HCT116 (cell line): ENCODE results near the gene ZNF207. TPM values are rescaled to one million over a fixed set of nuclear protein-coding genes. Genes with fewer than 3 reads are reported as not detected.

ENCODE experiments used
- ATAC-seq: fragments of 200-7000 bp; cut with Tn5 transposase; 2 replicates; pipeline ENCODE4 v1.9.1; 2020; ENCODE audit warnings: mild to moderate bottlenecking, moderate library complexity
- BruUV-seq: library from RNA; stranded (reverse); fragments of 400-500 nt; replicated peaks from 2 replicates; lab custom pipeline; 2021; lab: Mats Ljungman, UMichigan
- CTCF ChIA-PET: fragments of 300-600 bp; sonication (Branson Sonifier 250); formaldehyde crosslinking; loops from one replicate; lab custom pipeline; 2021; ENCODE audit warnings: antibody characterized with exemption; lab: Charles Lee
- POLR2A ChIA-PET: fragments of 300-600, 350-600 bp; sonication (Branson Sonifier 250); formaldehyde crosslinking; loops from one replicate; lab custom pipeline; 2021; ENCODE audit warnings: antibody characterized with exemption; lab: Charles Lee
- RAD21 ChIA-PET, 2 experiments: fragments of 300-600 bp; sonication (Branson Sonifier 250); formaldehyde crosslinking; loops; one replicate each; lab custom pipeline; 2023; ENCODE audit warnings: low total read pairs in 2 of 2; ENCODE audit not compliant: uncharacterized antibody in 2 of 2, unreplicated experiment in 2 of 2, low non-redundant PET in 1 of 2; lab: Charles Lee
- DNase-seq: peaks from one replicate; pipeline ENCODE4 v3.0.0-alpha.2; 2010; ENCODE audit warnings: low read depth, low spot score
- H2AFZ ChIP-seq: fragments of 200-600 bp; shearing (Covaris generic), sonication (generic); 2 replicates; pipeline ENCODE4 v1.6.1; 2017; ENCODE audit warnings: low read depth, mixed run types, mixed read lengths, antibody characterized with exemption, low read length; ENCODE audit not compliant: poor library complexity, severe bottlenecking
- H3K27ac ChIP-seq: 2 replicates; pipeline ENCODE4 v1.5.1; 2012; ENCODE audit warnings: low read depth, low read length
- H3K27me3 ChIP-seq: fragments of 200-600 bp; sonication (generic); 2 replicates; pipeline ENCODE4 v1.6.1; 2016; ENCODE audit warnings: mixed run types, low read length, mixed read lengths; ENCODE audit not compliant: insufficient read depth
- H3K36me3 ChIP-seq, 2 experiments: fragments of 200-500 bp in 1 of 2; fragments of 200-600 bp in 1 of 2; sonication (Bioruptor generic) in 1 of 2; sonication (generic) in 1 of 2; 2 replicates each; pipeline versions ENCODE4 v1.5.1 to v1.6.1; 2014 to 2016; ENCODE audit warnings: low read length in 2 of 2, inconsistent platforms in 1 of 2, mixed read lengths in 1 of 2, mixed run types in 1 of 2; ENCODE audit not compliant: insufficient read depth in 2 of 2, control insufficient read depth in 1 of 2
- H3K4me1 ChIP-seq, 2 experiments: fragments of 200-600 bp in 1 of 2; sonication (generic) in 1 of 2; 2 replicates each; pipeline versions ENCODE4 v1.5.1 to v1.6.1; 2012 to 2017; ENCODE audit warnings: low read length in 2 of 2, inconsistent platforms in 1 of 2, mild to moderate bottlenecking in 1 of 2, mixed read lengths in 1 of 2, mixed run types in 1 of 2, moderate library complexity in 1 of 2; ENCODE audit not compliant: insufficient read depth in 2 of 2, control insufficient read depth in 1 of 2
- H3K4me2 ChIP-seq: fragments of 200-600 bp; sonication (generic); 2 replicates; pipeline ENCODE4 v1.6.1; 2017; ENCODE audit warnings: mixed run types, low read length, mixed read lengths
- H3K4me3 ChIP-seq, 2 experiments: fragments of 200-600 bp in 1 of 2; sonication (generic) in 1 of 2; replicated peaks in 1 of 2; 2 replicates each; pipeline ENCODE4 v1.5.1; 2011 to 2016; ENCODE audit warnings: low read length in 2 of 2, control low read depth in 1 of 2, low read depth in 1 of 2, mild to moderate bottlenecking in 1 of 2, mixed read lengths in 1 of 2, mixed run types in 1 of 2
- H3K79me2 ChIP-seq: fragments of 200-600 bp; sonication (generic); 2 replicates; pipeline ENCODE4 v1.6.1; 2017; ENCODE audit warnings: mild to moderate bottlenecking, mixed run types, low read length, moderate library complexity, mixed read lengths; ENCODE audit not compliant: insufficient read depth
- H3K9ac ChIP-seq: fragments of 200-600 bp; sonication (generic); 2 replicates; pipeline ENCODE4 v1.6.1; 2016; ENCODE audit warnings: low read length, mixed read lengths
- H3K9me2 ChIP-seq: fragments of 200-600 bp; sonication (generic), shearing (Covaris generic); 2 replicates; pipeline ENCODE4 v1.6.1; 2017; ENCODE audit warnings: mixed run types, mild to moderate bottlenecking, moderate library complexity; ENCODE audit not compliant: insufficient read depth
- H3K9me3 ChIP-seq, 2 experiments: fragments of 200-500 bp in 1 of 2; fragments of 200-600 bp in 1 of 2; sonication (Bioruptor generic) in 1 of 2; sonication (generic) in 1 of 2; 2 replicates each; pipeline ENCODE4 v1.6.1; 2014 to 2017; ENCODE audit warnings: low read length in 2 of 2, mixed read lengths in 2 of 2, inconsistent platforms in 1 of 2, low read depth in 1 of 2, mild to moderate bottlenecking in 1 of 2, mixed run types in 1 of 2, moderate library complexity in 1 of 2; ENCODE audit not compliant: control insufficient read depth in 1 of 2, insufficient read depth in 1 of 2
- H4K20me1 ChIP-seq: fragments of 200-600 bp; sonication (generic), shearing (Covaris generic); 2 replicates; pipeline ENCODE4 v1.6.1; 2017; ENCODE audit warnings: mixed run types, mild to moderate bottlenecking, moderate library complexity; ENCODE audit not compliant: insufficient read depth
- ATF3 ChIP-seq: IDR thresholded peaks from 2 replicates; pipeline ENCODE4 v1.6.1; 2012
- CEBPB ChIP-seq: IDR thresholded peaks from 2 replicates; pipeline ENCODE4 v1.6.1; 2012; ENCODE audit warnings: low read depth
- CTCF ChIP-seq, 3 experiments: fragments of 200-600 bp in 1 of 3; sonication (generic) in 1 of 3; IDR thresholded peaks in 2 of 3; conservative IDR thresholded peaks in 1 of 3; 2 replicates each; pipeline ENCODE4 v1.5.1; 2012 to 2017; ENCODE audit warnings: low read depth in 2 of 3, low read length in 2 of 3, antibody characterized with exemption in 1 of 3, borderline replicate concordance in 1 of 3, control low read depth in 1 of 3, mild to moderate bottlenecking in 1 of 3, mixed read lengths in 1 of 3, mixed run types in 1 of 3, moderate library complexity in 1 of 3; ENCODE audit not compliant: insufficient read depth in 1 of 3
- EGR1 ChIP-seq: IDR thresholded peaks from 2 replicates; pipeline ENCODE4 v1.6.1; 2012; ENCODE audit warnings: low read depth
- ELF1 ChIP-seq: IDR thresholded peaks from 2 replicates; pipeline ENCODE4 v1.6.1; 2012; ENCODE audit warnings: low read depth, borderline replicate concordance
- EZH2 ChIP-seq: fragments of 200-600 bp; sonication (generic); IDR thresholded peaks from 2 replicates; pipeline ENCODE4 v1.6.1; 2017; ENCODE audit warnings: antibody characterized with exemption, mixed run types
- EZH2phosphoT487 ChIP-seq: fragments of 200-600 bp; IDR thresholded peaks from 2 replicates; pipeline ENCODE4 v1.6.1; 2018; ENCODE audit warnings: antibody characterized with exemption, borderline replicate concordance
- FOSL1 ChIP-seq: IDR thresholded peaks from 2 replicates; pipeline ENCODE4 v1.6.1; 2012; ENCODE audit warnings: low read depth
- JUND ChIP-seq: IDR thresholded peaks from 2 replicates; pipeline ENCODE4 v1.6.1; 2012
- POLR2AphosphoS5 ChIP-seq: IDR thresholded peaks from 2 replicates; pipeline ENCODE4 v1.6.1; 2011; ENCODE audit warnings: mild to moderate bottlenecking, low read depth, low read length, moderate library complexity
- RAD21 ChIP-seq: IDR thresholded peaks from 2 replicates; pipeline ENCODE4 v1.6.1; 2012; ENCODE audit warnings: low read depth, mild to moderate bottlenecking
- REST ChIP-seq: IDR thresholded peaks from 2 replicates; pipeline ENCODE4 v1.6.1; 2012; ENCODE audit warnings: low read depth
- SIN3A ChIP-seq: IDR thresholded peaks from 2 replicates; pipeline ENCODE4 v1.6.1; 2012; ENCODE audit warnings: low read depth
- SP1 ChIP-seq: IDR thresholded peaks from 2 replicates; pipeline ENCODE4 v1.6.1; 2012; ENCODE audit warnings: low read depth
- SRF ChIP-seq: IDR thresholded peaks from 2 replicates; pipeline ENCODE4 v1.6.1; 2012; ENCODE audit warnings: low read depth
- TCF7L2 ChIP-seq: IDR thresholded peaks from 2 replicates; pipeline ENCODE4 v1.7.0; 2011; ENCODE audit warnings: borderline replicate concordance, inconsistent platforms; ENCODE audit not compliant: insufficient read depth, insufficient read length; ENCODE audit errors: extremely low read depth
- YY1 ChIP-seq: IDR thresholded peaks from 2 replicates; pipeline ENCODE4 v1.6.1; 2011; ENCODE audit warnings: low read length, low read depth, moderate library complexity, mild to moderate bottlenecking; ENCODE audit not compliant: insufficient replicate concordance; ENCODE audit errors: extremely low read depth
- ZBTB33 ChIP-seq: IDR thresholded peaks from 2 replicates; pipeline ENCODE4 v1.6.1; 2011; ENCODE audit warnings: mild to moderate bottlenecking, low read length, moderate library complexity; ENCODE audit not compliant: insufficient replicate concordance; ENCODE audit errors: extremely low read depth
- ZFX ChIP-seq: fragments of 450-650 bp; IDR thresholded peaks from 2 replicates; pipeline ENCODE4 v1.6.1; 2017
- ZNF274 ChIP-seq: fragments of 200-500 bp; sonication (Bioruptor generic); IDR thresholded peaks from 2 replicates; pipeline ENCODE4 v1.6.1; 2014; ENCODE audit warnings: mild to moderate bottlenecking, low read depth, low read length, inconsistent platforms
- intact Hi-C: fragments of 100-400 bp; cut with micrococcal nuclease; formaldehyde crosslinking; loops from 2 replicates; pipeline ENCODE4 v1.10.0; 2022
- total RNA-seq: library from RNA; stranded (reverse); gene quantifications from one replicate; pipeline ENCODE4 v1.2.1, GENCODE V29; 2021; ENCODE audit not compliant: unreplicated experiment

The ZNF207 gene
- total RNA-seq, 1 experiment from 2014 or later, result 181 TPM

GRCh38 chr17:32302037-32302436, 47.9 kb upstream of the ZNF207 start:
- DNase-seq (no peak), ATAC-seq (no peak)
- Histone ChIP-seq H3K9me3 (no peaks in the 10 kb centered on the region), H3K27me3 (no peaks in the 10 kb centered on the region), H3K27ac (no peak overlapping the region), H2AFZ (no peak overlapping the region), H3K36me3 (no peaks in the 10 kb centered on the region), H3K4me3 (no peak overlapping the region), H3K4me1 (no peaks in the 10 kb centered on the region), H3K4me2 (no peak overlapping the region), H3K9ac (no peak overlapping the region), H4K20me1 (no peaks in the 10 kb centered on the region), H3K9me2 (no peaks in the 10 kb centered on the region), H3K79me2 (no peaks in the 10 kb centered on the region)
- ChIA-PET CTCF (no interaction called here), POLR2A (no interaction called here), RAD21 (no interaction called here)
- BruUV-seq, result no TSS peak
- TF ChIP-seq EGR1, result no peak
- no peak for TF ChIP-seq FOSL1
- no peak for TF ChIP-seq YY1
- TF ChIP-seq CTCF (IDR thresholded peaks at IDR 0.05 in 2 of 3, conservative IDR thresholded peaks at IDR 0.05 in 1 of 3; ENCODE audit: borderline replicate concordance in 1 of 3, insufficient read depth in 1 of 3, low read depth in 2 of 3, low read length in 2 of 3), result no peak
- TF ChIP-seq EZH2phosphoT487, result no peak
- no peak for TF ChIP-seq SRF
- no peak for TF ChIP-seq JUND
- TF ChIP-seq SP1, result no peak
- TF ChIP-seq ZNF274, result no peak
- TF ChIP-seq REST, result no peak
- no peak for TF ChIP-seq ZBTB33
- no peak for TF ChIP-seq TCF7L2
- TF ChIP-seq ZFX, result no peak
- no peak for TF ChIP-seq POLR2AphosphoS5
- no peak for TF ChIP-seq SIN3A
- TF ChIP-seq ELF1, result no peak
- no peak for TF ChIP-seq ATF3
- no peak for TF ChIP-seq EZH2
- no peak for TF ChIP-seq CEBPB
- no peak for TF ChIP-seq RAD21
- intact Hi-C loops, result no loop called here
